Subcutaneous adipose tissue (tissue), 4 donors: Measurements from ENCODE around the gene CEP72. TPM values are rescaled to one million over a fixed set of nuclear protein-coding genes. Genes with fewer than 3 reads are reported as not detected.

Experiments used
- CTCF ChIP-seq: fragments of 450-650 bp; IDR thresholded peaks from one replicate; pipeline ENCODE4 v1.5.1; 2016; ENCODE audit warnings: low read depth, mild to moderate bottlenecking, control low read depth, antibody characterized with exemption, moderate library complexity
- total RNA-seq, 4 donors: library from RNA; depleted of rRNA; stranded (reverse); fragments of >200 nt; gene quantifications; one replicate each; pipeline ENCODE4 v1.1.0, GENCODE V29; 2016

The CEP72 gene
- total RNA-seq, 4 donors from 2014 or later, result 1.8 to 5.3 (median 2.9) TPM

GRCh38 chr5:657570-657969 is 45.4 kb downstream of the CEP72 start:
- TF ChIP-seq CTCF, result no peak

- TF ChIP-seq CTCF, result no peak
Measured at GRCh38 chr5:658103-658502, 46.0 kb downstream of the CEP72 start.

GRCh38 chr5:659496-660263 is 47.5 kb downstream of the CEP72 start:
- TF ChIP-seq CTCF, result no peak

GRCh38 chr5:660491-661030 is 48.4 kb downstream of the CEP72 start:
- no peak for TF ChIP-seq CTCF

- no peak for TF ChIP-seq CTCF
Measured at GRCh38 chr5:661891-662750, 50.0 kb downstream of the CEP72 start.

- no peak for TF ChIP-seq CTCF
Measured at GRCh38 chr5:662751-663435, 50.8 kb downstream of the CEP72 start.
